GM12878 (cell line): Measurements from ENCODE around the gene IFIT5. TPM values are rescaled to one million over a fixed set of nuclear protein-coding genes. Genes with fewer than 3 reads are reported as not detected.

Source experiments
- ATAC-seq: fragments of 200-7000 bp; cut with Tn5 transposase; 3 replicates; pipeline ENCODE4 v1.9.1; 2020; ENCODE audit warnings: mild to moderate bottlenecking, moderate library complexity
- BruUV-seq: library from RNA; stranded (reverse); fragments of 400-500 nt; replicated peaks from 2 replicates; lab custom pipeline; 2021; lab: Mats Ljungman, UMichigan
- CTCF ChIA-PET: fragments of 300-600 bp; sonication (Branson Sonifier 250); formaldehyde crosslinking; extraction: SDS; loops from one replicate; lab custom pipeline; 2021; ENCODE audit warnings: inconsistent platforms; lab: Yijun Ruan, JAX
- POLR2A ChIA-PET: fragments of 350-600 bp; formaldehyde crosslinking; extraction: SDS; loops from one replicate; lab custom pipeline; 2021; ENCODE audit warnings: inconsistent platforms; lab: Charles Lee
- RAD21 ChIA-PET: fragments of 300-600 bp; sonication (Branson Sonifier 250); formaldehyde crosslinking; loops from one replicate; lab custom pipeline; 2023; ENCODE audit warnings: antibody characterized with exemption; ENCODE audit not compliant: unreplicated experiment; lab: Charles Lee
- SMC1A ChIA-PET: fragments of 300-600 bp; sonication (Branson Sonifier 250); formaldehyde crosslinking; loops from one replicate; lab custom pipeline; 2023; ENCODE audit not compliant: unreplicated experiment, uncharacterized antibody; lab: Charles Lee
- DNase-seq: peaks from one replicate; pipeline ENCODE4 v3.0.0-alpha.2; 2011; ENCODE audit warnings: low read depth, low spot score
- FAIRE-seq: peaks from 3 replicates; lab custom pipeline; 2011; peaks lifted over from hg19 to GRCh38; lab: Jason Lieb, UNC
- H2AFZ ChIP-seq: 2 replicates; pipeline ENCODE4 v1.6.0; 2011; ENCODE audit warnings: low read depth, low read length, control low read depth; ENCODE audit not compliant: control insufficient read depth
- H3K27ac ChIP-seq: 2 replicates; pipeline ENCODE4 v1.5.1; 2011; ENCODE audit warnings: control low read depth; ENCODE audit not compliant: control insufficient read depth, insufficient read depth
- H3K27me3 ChIP-seq, 2 experiments: replicated peaks in 1 of 2; 2 replicates each; pipeline versions ENCODE4 v1.6.0 to v1.6.1; 2011; ENCODE audit warnings: low read length in 1 of 2; ENCODE audit not compliant: control insufficient read depth in 2 of 2, insufficient read depth in 2 of 2
- H3K36me3 ChIP-seq, 2 experiments: 2 replicates each; pipeline ENCODE4 v1.5.1; 2011; ENCODE audit warnings: low read length in 1 of 2; ENCODE audit not compliant: control insufficient read depth in 2 of 2, insufficient read depth in 2 of 2
- H3K4me1 ChIP-seq: 2 replicates; pipeline ENCODE4 v1.6.1; 2011; ENCODE audit warnings: mild to moderate bottlenecking, low read length, moderate library complexity, mixed read lengths; ENCODE audit not compliant: control insufficient read depth, insufficient read depth
- H3K4me2 ChIP-seq: 2 replicates; pipeline ENCODE4 v1.6.0; 2011; ENCODE audit warnings: control low read depth; ENCODE audit not compliant: control insufficient read depth, insufficient read depth
- H3K4me3 ChIP-seq: fragments of 200-600 bp; sonication (generic); 2 replicates; pipeline ENCODE4 v1.5.1; 2016
- H3K79me2 ChIP-seq: 2 replicates; pipeline ENCODE4 v1.6.0; 2011; ENCODE audit warnings: low read length; ENCODE audit not compliant: control insufficient read depth, insufficient read depth
- H3K9ac ChIP-seq: 2 replicates; pipeline ENCODE4 v1.8.0; 2011; ENCODE audit warnings: low read length, control low read depth, mixed read lengths; ENCODE audit not compliant: control insufficient read depth, insufficient read depth
- H3K9me3 ChIP-seq: replicated peaks from 3 replicates; pipeline ENCODE4 v1.5.1; 2011; ENCODE audit warnings: mild to moderate bottlenecking, low read length; ENCODE audit not compliant: control insufficient read depth, insufficient read depth
- H4K20me1 ChIP-seq: 2 replicates; pipeline ENCODE4 v1.6.0; 2011; ENCODE audit not compliant: control insufficient read depth, insufficient read depth
- ASH2L ChIP-seq: fragments of 300-600, 200-600 bp; sonication (generic); IDR thresholded peaks from 2 replicates; pipeline ENCODE4 v1.6.1; 2017; ENCODE audit warnings: low read depth, mild to moderate bottlenecking, borderline replicate concordance
- BCL11A ChIP-seq: IDR thresholded peaks from 2 replicates; pipeline ENCODE4 v1.6.1; 2011; ENCODE audit warnings: low read depth, low read length
- DPF2 ChIP-seq: fragments of 450-650 bp; IDR thresholded peaks from 2 replicates; pipeline ENCODE4 v1.6.1; 2017; ENCODE audit warnings: mild to moderate bottlenecking
- IRF4 ChIP-seq: IDR thresholded peaks from 2 replicates; pipeline ENCODE4 v1.6.1; 2011; ENCODE audit warnings: low read depth, low read length
- RELB ChIP-seq: fragments of 450-650 bp; IDR thresholded peaks from 2 replicates; pipeline ENCODE4 v1.6.1; 2017; ENCODE audit warnings: low read depth, mild to moderate bottlenecking, moderate library complexity
- SKIL ChIP-seq: fragments of 450-650 bp; IDR thresholded peaks from 2 replicates; pipeline ENCODE4 v1.6.1; 2017; ENCODE audit warnings: mild to moderate bottlenecking, low read depth, inconsistent platforms; ENCODE audit not compliant: poor library complexity, severe bottlenecking
- ZNF384 ChIP-seq: IDR thresholded peaks from 2 replicates; pipeline ENCODE4 v1.6.1; 2012; ENCODE audit warnings: low read depth, mild to moderate bottlenecking, low read length, improper control_type of control experiment, borderline replicate concordance
- WGBS: methylation state at CpG from one replicate; pipeline ENCODE4 v1.1.6; 2016; ENCODE audit warnings: low lambda C conversion rate; ENCODE audit not compliant: insufficient replicate concordance, insufficient coverage; ENCODE audit errors: missing lambda C conversion rate; 5-methylcytosine and 5-hydroxymethylcytosine counted together
- in situ Hi-C: fragments of 300-500 bp; cut with MboI; formaldehyde crosslinking; loops from 9 replicates; pipeline ENCODE4 v1.14.3; 2018; ENCODE audit warnings: mixed read lengths
- intact Hi-C: fragments of 100-400 bp; cut with micrococcal nuclease; formaldehyde crosslinking; loops from one replicate; pipeline ENCODE4 v1.14.2; 2022; ENCODE audit not compliant: unreplicated experiment
- polyA plus RNA-seq, 11 experiments: library from polyadenylated mRNA; depleted of rRNA in 4 of 11; unstranded in 6 of 11; stranded (reverse) in 5 of 11; fragments of >200 nt; fragmentation: Nextera tagmentation in 4 of 11; fragmentation: Illumina TruSeq in 1 of 11; extraction: Ambion mirVana in 4 of 11; extraction: Trizol in 1 of 11; gene quantifications; 1 replicate in 1 of 11; 2 replicates in 10 of 11; pipeline versions ENCODE4 v1.2.1 to v1.2.3, GENCODE V29; 2011 to 2016; ENCODE audit warnings: inconsistent platforms in 2 of 11, missing spikeins in 2 of 11, low read depth in 1 of 11
- total RNA-seq, 4 experiments: library from RNA; depleted of rRNA in 3 of 4; stranded (reverse); fragments of >200 nt in 3 of 4; fragmentation: Illumina TruSeq in 1 of 4; extraction: Trizol in 1 of 4; gene quantifications; 2 replicates each; pipeline versions ENCODE4 v1.2.1 to v1.2.3, GENCODE V29; 2013 to 2021

The IFIT5 gene
- total and polyA plus RNA-seq, 10 of the 15 experiments (the other 5 are each of a cell fraction or from before 2014, with no cell fraction given) = 5.9 to 17.0 (median 10.4) TPM

- BruUV-seq = no TSS peak
- no peaks in the 10 kb centered on the region for H3K4me1 ChIP-seq
- intact Hi-C loops (no loop called here), in situ Hi-C loops (no loop called here)
- no peak overlapping the region for H3K4me2 ChIP-seq
- peaks cover 0 to 2% of the 10 kb centered on the region in 2 experiments; a peak in 1 of 4 replicates for H3K27me3 ChIP-seq
- CTCF ChIA-PET = no interaction called here
- FAIRE-seq (no peak), ATAC-seq (no peak), DNase-seq (no peak)
- no peaks in the 10 kb centered on the region for H3K9me3 ChIP-seq
- POLR2A ChIA-PET = no interaction called here
- no peaks in the 10 kb centered on the region for H4K20me1 ChIP-seq
- no peak overlapping the region for H3K4me3 ChIP-seq
- H3K79me2 ChIP-seq = no peaks in the 10 kb centered on the region
- RAD21 ChIA-PET = no interaction called here
- SMC1A ChIA-PET = no interaction called here
- no peak overlapping the region for H3K27ac ChIP-seq
- no peaks in the 10 kb centered on the region for H3K36me3 ChIP-seq
- WGBS = 40% methylated on average over 6 of the region's 6 CpGs
- TF ChIP-seq DPF2 = no peak
- TF ChIP-seq ASH2L = no peak
- no peak for TF ChIP-seq BCL11A
- TF ChIP-seq SKIL = no peak
- no peak for TF ChIP-seq RELB
- TF ChIP-seq IRF4 = no peak
- TF ChIP-seq ZNF384 = no peak
- no peak overlapping the region for H3K9ac ChIP-seq
- H2AFZ ChIP-seq = no peak overlapping the region
Measured at GRCh38 chr10:89463846-89464537, 49.6 kb downstream of the IFIT5 start.
